Measurements from ENCODE around the gene THOC5. TPM values are rescaled to one million over a fixed set of nuclear protein-coding genes. Genes with fewer than 3 reads are reported as not detected.

THOC5 gene
- total and polyA plus RNA-seq, 8 donors = 11.8 to 21.7 (median 17.3) TPM

DNA sequence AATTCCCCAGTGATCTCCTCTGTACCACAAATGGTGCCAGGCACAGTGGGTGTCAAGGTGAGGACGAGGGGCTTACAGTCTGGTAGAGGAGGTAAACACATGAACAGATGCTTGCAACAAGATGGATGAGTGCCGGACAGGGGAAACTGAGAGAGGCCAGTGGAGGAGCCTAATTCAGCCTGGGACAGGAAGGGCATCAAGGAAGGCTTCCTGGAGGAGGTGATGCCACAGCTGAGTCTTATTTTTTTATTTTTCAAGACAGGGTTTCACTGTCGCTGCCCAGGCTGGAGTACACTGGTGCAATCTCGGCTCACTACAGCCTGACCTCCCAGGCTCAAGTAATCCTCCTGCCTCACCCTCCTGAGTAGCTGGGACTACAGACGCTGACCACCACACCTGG lies 92.3 kb downstream of the THOC5 start:
- Histone ChIP-seq H3K27ac (no peak overlapping the region), H3K4me3 (no peak overlapping the region), H3K9me3 (no peaks in the 10 kb centered on the region), H3K27me3 (no peaks in the 10 kb centered on the region), H3K36me3 (no peaks in the 10 kb centered on the region), H3K4me1 (no peaks in the 10 kb centered on the region)
- TF ChIP-seq, protein P1, sequence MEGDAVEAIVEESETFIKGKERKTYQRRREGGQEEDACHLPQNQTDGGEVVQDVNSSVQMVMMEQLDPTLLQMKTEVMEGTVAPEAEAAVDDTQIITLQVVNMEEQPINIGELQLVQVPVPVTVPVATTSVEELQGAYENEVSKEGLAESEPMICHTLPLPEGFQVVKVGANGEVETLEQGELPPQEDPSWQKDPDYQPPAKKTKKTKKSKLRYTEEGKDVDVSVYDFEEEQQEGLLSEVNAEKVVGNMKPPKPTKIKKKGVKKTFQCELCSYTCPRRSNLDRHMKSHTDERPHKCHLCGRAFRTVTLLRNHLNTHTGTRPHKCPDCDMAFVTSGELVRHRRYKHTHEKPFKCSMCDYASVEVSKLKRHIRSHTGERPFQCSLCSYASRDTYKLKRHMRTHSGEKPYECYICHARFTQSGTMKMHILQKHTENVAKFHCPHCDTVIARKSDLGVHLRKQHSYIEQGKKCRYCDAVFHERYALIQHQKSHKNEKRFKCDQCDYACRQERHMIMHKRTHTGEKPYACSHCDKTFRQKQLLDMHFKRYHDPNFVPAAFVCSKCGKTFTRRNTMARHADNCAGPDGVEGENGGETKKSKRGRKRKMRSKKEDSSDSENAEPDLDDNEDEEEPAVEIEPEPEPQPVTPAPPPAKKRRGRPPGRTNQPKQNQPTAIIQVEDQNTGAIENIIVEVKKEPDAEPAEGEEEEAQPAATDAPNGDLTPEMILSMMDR (IDR thresholded peaks at IDR 0.05) = no peak
- FAIRE-seq = no peak
- 85 to 93% methylated on average over 5 of the region's 5 CpGs for WGBS, 2 donors
- no peak for DNase-seq
- no peak for ATAC-seq
- intact Hi-C loops (cut with DNase I) = no loop called here

DNA sequence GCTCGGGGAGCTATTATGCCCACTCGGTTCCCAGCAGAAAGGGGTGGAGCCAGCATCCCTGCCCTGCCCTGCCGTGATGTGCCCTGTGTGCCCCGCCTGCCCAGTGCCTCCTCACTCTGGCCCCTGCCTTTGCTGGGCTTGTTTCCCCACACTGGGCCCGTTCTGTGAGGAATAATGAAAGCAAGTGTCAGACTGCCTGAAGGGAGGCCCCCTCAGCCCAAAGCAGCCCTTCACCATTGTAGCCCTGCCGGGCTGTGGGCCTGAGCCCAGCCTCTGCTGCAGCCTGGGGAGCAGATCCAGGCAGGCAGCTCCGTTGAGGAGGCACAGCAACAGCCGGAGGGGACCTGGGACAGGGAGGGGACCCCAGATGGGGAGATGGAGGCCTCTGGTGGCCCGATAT lies 93.8 kb downstream of the THOC5 start:
- no peaks in the 10 kb centered on the region for H3K9me3 ChIP-seq
- no peaks in the 10 kb centered on the region for H3K4me1 ChIP-seq
- no peak for DNase-seq
- H3K4me3 ChIP-seq = no peak overlapping the region
- no peak for FAIRE-seq
- intact Hi-C loops (cut with DNase I) = no loop called here
- TF ChIP-seq, protein P1 (IDR thresholded peaks at IDR 0.05) = no peak
- 70% methylated on average over 9 of the region's 9 CpGs for WGBS, 2 donors
- H3K27ac ChIP-seq = no peak overlapping the region
- no peaks in the 10 kb centered on the region for H3K36me3 ChIP-seq
- ATAC-seq = no peak
- no peaks in the 10 kb centered on the region for H3K27me3 ChIP-seq

DNA sequence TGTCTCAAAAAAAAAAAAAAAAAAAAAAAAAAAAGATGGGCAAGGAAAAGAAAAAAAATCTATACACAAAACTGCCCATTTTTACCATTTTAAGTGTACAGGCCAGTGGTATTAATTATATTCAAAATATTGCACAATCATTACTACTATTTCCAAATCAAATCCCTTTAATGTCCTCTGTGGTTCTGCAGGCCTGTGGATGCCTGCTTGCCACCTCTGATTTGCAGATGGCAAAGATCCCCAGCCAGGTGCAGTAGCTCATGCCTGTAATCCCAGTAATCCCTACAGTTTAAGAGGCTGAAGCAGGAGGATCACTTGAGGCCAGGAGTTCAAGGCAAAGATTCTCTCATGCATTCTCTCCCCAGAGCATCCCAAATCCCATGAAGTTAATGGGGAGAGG lies 95.0 kb downstream of the THOC5 start:
- no peak overlapping the region for H3K27ac ChIP-seq
- intact Hi-C loops (cut with DNase I) = no loop called here
- FAIRE-seq (no peak), DNase-seq (no peak), ATAC-seq (no peak)
- H3K4me3 ChIP-seq = no peak overlapping the region
- no peaks in the 10 kb centered on the region for H3K4me1 ChIP-seq
- no peaks in the 10 kb centered on the region for H3K9me3 ChIP-seq
- H3K27me3 ChIP-seq = no peaks in the 10 kb centered on the region
- no peaks in the 10 kb centered on the region for H3K36me3 ChIP-seq
- TF ChIP-seq, protein P1 (IDR thresholded peaks at IDR 0.05) = no peak

DNA sequence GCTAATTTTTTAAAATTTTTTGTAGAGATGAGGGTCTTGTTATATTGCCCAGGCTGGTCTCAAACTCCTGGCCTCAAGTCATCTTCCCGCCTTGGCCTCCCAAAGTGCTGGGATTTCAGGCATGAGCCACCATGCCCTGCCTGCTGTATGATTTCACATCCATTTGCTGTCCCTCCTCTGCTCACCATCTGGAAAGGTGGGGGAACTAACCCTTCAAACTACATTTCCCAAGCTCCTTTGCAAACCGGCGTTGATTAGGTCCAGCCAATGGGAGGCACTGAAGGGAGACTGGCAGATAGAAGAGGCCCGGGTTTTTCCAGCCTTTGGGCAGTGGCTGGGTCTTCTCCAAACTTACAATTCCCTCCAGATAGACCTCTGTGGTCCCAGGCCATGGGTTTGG lies 95.8 kb downstream of the THOC5 start:
- Histone ChIP-seq H3K27ac (no peak overlapping the region), H3K27me3 (no peaks in the 10 kb centered on the region), H3K4me3 (no peak overlapping the region), H3K4me1 (no peaks in the 10 kb centered on the region), H3K36me3 (no peaks in the 10 kb centered on the region), H3K9me3 (no peaks in the 10 kb centered on the region)
- TF ChIP-seq, protein P1 (IDR thresholded peaks at IDR 0.05) = no peak
- WGBS, 2 donors = 36 to 37% methylated on average over 4 of the region's 4 CpGs
- ATAC-seq (peak; percentile 40 to 76 (median 66)), FAIRE-seq (no peak), DNase-seq (peak in 1 of 6 donors; percentile 27)
- intact Hi-C loops (cut with DNase I) = no loop called here

DNA sequence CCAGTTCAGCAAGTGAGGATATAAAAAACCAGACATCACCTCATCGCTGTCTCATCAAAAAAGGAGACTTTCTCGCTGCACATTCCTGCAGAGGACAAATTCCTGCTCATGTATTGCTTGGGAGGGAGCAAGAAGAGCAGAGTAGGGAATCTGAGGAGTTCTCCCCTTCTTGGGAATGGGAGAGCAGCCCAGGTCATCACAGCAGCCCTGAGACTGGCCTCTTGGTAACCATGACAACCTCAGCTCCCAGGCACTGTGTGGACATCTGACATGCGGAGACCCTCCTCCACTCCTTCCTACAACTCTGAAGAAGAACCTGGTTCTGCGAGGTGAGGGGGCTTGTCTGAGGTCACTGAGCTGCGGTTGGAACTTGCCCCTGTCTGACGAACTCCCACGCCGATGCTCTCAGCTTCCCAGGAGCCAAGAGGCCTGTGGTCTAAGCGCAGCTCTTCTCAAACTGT lies 97.3 kb downstream of the THOC5 start:
- H3K4me1 ChIP-seq = no peaks in the 10 kb centered on the region
- no peaks in the 10 kb centered on the region for H3K9me3 ChIP-seq
- DNase-seq = no peak
- ATAC-seq = no peak
- H3K4me3 ChIP-seq = no peak overlapping the region
- H3K27me3 ChIP-seq = no peaks in the 10 kb centered on the region
- no peak overlapping the region for H3K27ac ChIP-seq
- 70 to 71% methylated on average over 9 of the region's 9 CpGs for WGBS, 2 donors
- intact Hi-C loops (cut with DNase I) = no loop called here
- TF ChIP-seq, protein P1 (IDR thresholded peaks at IDR 0.05) = no peak
- no peaks in the 10 kb centered on the region for H3K36me3 ChIP-seq
- FAIRE-seq = no peak

Other genes with a start within 250 kb of the THOC5 start
- 10 to 100 TPM in 1 of 6 donors, 1 to 10 TPM in 5; 5.2 to 10.7 (median 7.8) TPM for gene GAS2L1, start 247.1 kb downstream of the THOC5 start, total RNA-seq
- gene GAS2L1, start 247.1 kb downstream of the THOC5 start, polyA plus RNA-seq = 10 to 100 TPM; 11.7 to 13.6 TPM
- under 1 TPM; 0.24 to 0.61 (median 0.50) TPM for gene RASL10A, start 238.1 kb downstream of the THOC5 start, total RNA-seq
- gene RASL10A, start 238.1 kb downstream of the THOC5 start, polyA plus RNA-seq = 1 to 10 TPM; 3.7 to 4.4 TPM
- 10 to 100 TPM; 27.5 to 49.9 (median 40.7) TPM for gene AP1B1, start 165.2 kb downstream of the THOC5 start, total RNA-seq
- gene AP1B1, start 165.2 kb downstream of the THOC5 start, polyA plus RNA-seq = 10 to 100 TPM; 28.3 to 31.7 TPM
- gene RFPL1, start 115.2 kb downstream of the THOC5 start, total RNA-seq = not detected
- gene RFPL1, start 115.2 kb downstream of the THOC5 start, polyA plus RNA-seq = under 1 TPM in 1 of 2 donors, not detected in 1; 0.09 TPM
- gene NEFH, start 73.5 kb downstream of the THOC5 start, total RNA-seq = under 1 TPM; 0.05 to 0.72 (median 0.13) TPM
- under 1 TPM; 0.23 to 0.99 TPM for gene NEFH, start 73.5 kb downstream of the THOC5 start, polyA plus RNA-seq
- gene NIPSNAP1, start 27.4 kb upstream of the THOC5 start, total RNA-seq = 10 to 100 TPM; 13.5 to 24.0 (median 15.7) TPM
- gene NIPSNAP1, start 27.4 kb upstream of the THOC5 start, polyA plus RNA-seq = 10 to 100 TPM; 13.4 to 23.7 TPM
- gene NF2, start 49.9 kb upstream of the THOC5 start, total RNA-seq = 10 to 100 TPM; 14.7 to 33.7 (median 23.2) TPM
- gene NF2, start 49.9 kb upstream of the THOC5 start, polyA plus RNA-seq = 1 to 10 TPM; 6.5 to 7.5 TPM
- gene CABP7, start 166.2 kb upstream of the THOC5 start, total RNA-seq = 1 to 10 TPM in 4 of 6 donors, under 1 TPM in 2; 0.56 to 3.6 (median 1.5) TPM
- gene CABP7, start 166.2 kb upstream of the THOC5 start, polyA plus RNA-seq = 10 to 100 TPM in 1 of 2 donors, 1 to 10 TPM in 1; 4.6 to 17.9 TPM
- gene ZMAT5, start 213.2 kb upstream of the THOC5 start, total RNA-seq = 10 to 100 TPM in 4 of 6 donors, 1 to 10 TPM in 2; 8.3 to 13.2 (median 10.7) TPM
- gene ZMAT5, start 213.2 kb upstream of the THOC5 start, polyA plus RNA-seq = 10 to 100 TPM; 19.9 to 20.7 TPM
- gene UQCR10, start 213.6 kb upstream of the THOC5 start, total RNA-seq = 10 to 100 TPM; 23.9 to 40.1 (median 31.6) TPM
- 100 to 1,000 TPM in 1 of 2 donors, 10 to 100 TPM in 1; 75.4 to 103 TPM for gene UQCR10, start 213.6 kb upstream of the THOC5 start, polyA plus RNA-seq